Thyroid gland (tissue), 4 donors: ENCODE data around the gene SVIP. TPM values are rescaled to one million over a fixed set of nuclear protein-coding genes. Genes with fewer than 3 reads are reported as not detected.

ENCODE experiments used
- DNase-seq, 2 donors: peaks; one replicate each; pipeline ENCODE4 v3.0.0-alpha.2; 2019
- H3K27ac ChIP-seq, 3 donors: fragments of 200-600 bp; sonication (generic); 1 replicate in 2 of 3; 2 replicates in 1 of 3; pipeline ENCODE4 v1.5.1; 2016 to 2019; ENCODE audit warnings: mild to moderate bottlenecking in 1 of 3, moderate library complexity in 1 of 3
- H3K27me3 ChIP-seq: fragments of 200-600 bp; sonication (generic); one replicate; pipeline ENCODE4 v1.5.1; 2019
- H3K36me3 ChIP-seq, 2 donors: fragments of 200-600 bp; sonication (generic); one replicate each; pipeline ENCODE4 v1.5.1; 2016 to 2019
- H3K4me1 ChIP-seq, 2 donors: fragments of 200-600 bp; sonication (generic); one replicate each; pipeline ENCODE4 v1.5.1; 2017 to 2019
- H3K4me3 ChIP-seq, 3 donors: fragments of 200-600 bp; sonication (generic); replicated peaks in 1 of 3; 1 replicate in 2 of 3; 2 replicates in 1 of 3; pipeline ENCODE4 v1.5.1; 2016; ENCODE audit warnings: mild to moderate bottlenecking in 1 of 3
- H3K9me3 ChIP-seq: fragments of 200-600 bp; sonication (generic); one replicate; pipeline ENCODE4 v1.5.1; 2017
- POLR2A ChIP-seq, 2 donors: fragments of 450-650 bp; IDR thresholded peaks; one replicate each; pipeline ENCODE4 v1.6.1; 2017; ENCODE audit warnings: antibody characterized with exemption in 2 of 2, mild to moderate bottlenecking in 2 of 2, moderate library complexity in 1 of 2
- WGBS, 2 donors: methylation state at CpG; one replicate each; pipeline ENCODE4 v1.1.5; 2017; 5-methylcytosine and 5-hydroxymethylcytosine counted together
- intact Hi-C: fragments of 100-400 bp; cut with DNase I; formaldehyde crosslinking; loops from one replicate; pipeline ENCODE4 v1.15.1; 2023
- total RNA-seq, 4 donors: library from RNA; depleted of rRNA; stranded (reverse); fragments of >200 nt; gene quantifications; one replicate each; pipeline ENCODE4 v1.2.3, GENCODE V29; 2016
- TF ChIP-seq, protein P1 (sequence below), 6 experiments: fragments of 200-600 bp in 3 of 6; fragments of 450-650 bp in 3 of 6; sonication (generic) in 3 of 6; IDR thresholded peaks; one replicate each; pipeline ENCODE4 v1.5.1; 2016 to 2019; ENCODE audit warnings: antibody characterized with exemption in 6 of 6, mild to moderate bottlenecking in 2 of 6, inconsistent platforms in 1 of 6, moderate library complexity in 1 of 6

SVIP gene
- total RNA-seq, 4 donors from 2014 or later, result 20.4 to 30.6 (median 29.2) TPM

DNA sequence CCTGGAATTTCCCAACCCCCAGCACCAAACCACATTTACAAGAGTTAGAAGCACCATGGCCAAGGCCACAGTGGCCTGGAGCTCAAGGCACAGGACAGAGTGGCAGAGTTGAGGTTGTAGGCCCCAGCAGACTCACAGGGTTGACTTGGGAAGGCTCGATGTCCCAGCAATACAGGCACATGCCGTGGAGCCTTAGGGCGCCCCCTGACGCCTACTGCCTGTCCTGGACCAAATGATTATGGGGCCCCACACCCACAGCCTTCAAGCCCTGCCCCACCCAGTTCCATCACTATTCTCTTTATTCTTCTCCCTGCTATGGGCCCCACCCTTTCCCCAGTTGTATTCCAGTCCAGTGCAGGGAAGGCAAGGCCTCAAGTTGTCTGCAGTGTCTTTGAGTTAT is 30.6 kb upstream of the SVIP start, which contains the start of gene CCDC179:
TSS of gene CCDC179 (minus strand) at position 234 of the 400 bp plus-strand sequence. CDS start at position 181, 53 bp downstream.
- Histone ChIP-seq H3K9me3 (no peaks in the 10 kb centered on the region), H3K27ac (no peak within 1 kb of the TSS), H3K36me3 (no peaks in the 10 kb centered on the region), H3K27me3 (no peaks in the 10 kb centered on the region), H3K4me1 (no peaks in the 10 kb centered on the region), H3K4me3 (no peak within 1 kb of the TSS)
- no peak for DNase-seq
- TF ChIP-seq POLR2A (IDR thresholded peaks at IDR 0.05), result no peak
- TF ChIP-seq, protein P1, sequence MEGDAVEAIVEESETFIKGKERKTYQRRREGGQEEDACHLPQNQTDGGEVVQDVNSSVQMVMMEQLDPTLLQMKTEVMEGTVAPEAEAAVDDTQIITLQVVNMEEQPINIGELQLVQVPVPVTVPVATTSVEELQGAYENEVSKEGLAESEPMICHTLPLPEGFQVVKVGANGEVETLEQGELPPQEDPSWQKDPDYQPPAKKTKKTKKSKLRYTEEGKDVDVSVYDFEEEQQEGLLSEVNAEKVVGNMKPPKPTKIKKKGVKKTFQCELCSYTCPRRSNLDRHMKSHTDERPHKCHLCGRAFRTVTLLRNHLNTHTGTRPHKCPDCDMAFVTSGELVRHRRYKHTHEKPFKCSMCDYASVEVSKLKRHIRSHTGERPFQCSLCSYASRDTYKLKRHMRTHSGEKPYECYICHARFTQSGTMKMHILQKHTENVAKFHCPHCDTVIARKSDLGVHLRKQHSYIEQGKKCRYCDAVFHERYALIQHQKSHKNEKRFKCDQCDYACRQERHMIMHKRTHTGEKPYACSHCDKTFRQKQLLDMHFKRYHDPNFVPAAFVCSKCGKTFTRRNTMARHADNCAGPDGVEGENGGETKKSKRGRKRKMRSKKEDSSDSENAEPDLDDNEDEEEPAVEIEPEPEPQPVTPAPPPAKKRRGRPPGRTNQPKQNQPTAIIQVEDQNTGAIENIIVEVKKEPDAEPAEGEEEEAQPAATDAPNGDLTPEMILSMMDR (IDR thresholded peaks at IDR 0.05), result no peak
- WGBS, 2 donors, result 93 to 99% methylated on average over 4 of the region's 4 CpGs
- intact Hi-C loops, result no loop called here

DNA sequence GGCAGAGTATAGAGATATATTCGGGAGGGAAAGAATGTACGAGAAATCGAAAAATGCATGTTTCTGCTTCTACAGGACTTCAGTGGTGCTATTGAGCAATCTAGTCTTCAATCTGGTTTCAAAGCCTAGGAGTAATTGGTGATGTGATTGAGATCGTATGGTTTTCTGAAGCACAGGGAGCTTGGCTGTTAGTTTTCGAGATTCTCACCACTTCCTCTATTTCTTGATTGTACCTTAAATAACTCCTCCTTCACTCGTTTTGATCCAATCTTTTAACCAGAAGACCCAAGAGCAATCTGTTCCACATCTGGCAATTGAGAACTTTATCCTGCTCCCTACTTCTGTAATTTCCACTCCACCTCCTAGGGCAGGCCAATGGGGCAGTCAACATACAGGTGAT is 30.2 kb upstream of the SVIP start:
- intact Hi-C loops, result no loop called here
- TF ChIP-seq, protein P1 (IDR thresholded peaks at IDR 0.05), result no peak
- TF ChIP-seq POLR2A (IDR thresholded peaks at IDR 0.05), result no peak
- 92 to 93% methylated on average over 6 of the region's 6 CpGs for WGBS, 2 donors

DNA sequence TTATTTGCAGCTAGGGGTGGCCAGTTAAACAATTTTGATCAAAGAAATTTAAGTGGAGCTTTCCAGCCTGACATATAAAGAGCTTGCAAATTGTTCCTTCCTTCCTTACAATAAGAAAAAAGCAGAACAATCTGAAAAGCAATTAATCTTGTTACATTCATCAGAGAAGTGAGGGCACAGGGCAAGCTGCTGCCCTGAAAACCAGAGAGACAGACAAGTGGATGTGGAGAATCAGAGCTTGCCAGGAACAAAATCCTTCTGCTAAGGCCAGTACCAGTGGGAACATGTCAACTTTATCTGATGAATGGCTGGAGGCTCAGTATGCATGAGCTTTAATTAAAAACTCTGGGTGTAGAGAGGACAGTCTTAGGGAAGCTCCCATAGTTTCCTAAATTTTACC is 21.9 kb upstream of the SVIP start:
- Histone ChIP-seq H3K4me3 (no peak overlapping the region), H3K36me3 (no peaks in the 10 kb centered on the region), H3K27ac (no peak overlapping the region), H3K27me3 (no peaks in the 10 kb centered on the region), H3K9me3 (no peaks in the 10 kb centered on the region), H3K4me1 (no peaks in the 10 kb centered on the region)
- TF ChIP-seq, protein P1 (IDR thresholded peaks at IDR 0.05), result no peak
- TF ChIP-seq POLR2A (IDR thresholded peaks at IDR 0.05), result no peak
- intact Hi-C loops, result no loop called here
- no peak for DNase-seq

More for the DNA sequence above, 30.2 kb upstream of the SVIP start:
- Histone ChIP-seq H3K4me1 (no peaks in the 10 kb centered on the region), H3K4me3 (no peak overlapping the region), H3K36me3 (no peaks in the 10 kb centered on the region), H3K27me3 (no peaks in the 10 kb centered on the region), H3K27ac (no peak overlapping the region), H3K9me3 (no peaks in the 10 kb centered on the region)
- DNase-seq, result no peak

DNA sequence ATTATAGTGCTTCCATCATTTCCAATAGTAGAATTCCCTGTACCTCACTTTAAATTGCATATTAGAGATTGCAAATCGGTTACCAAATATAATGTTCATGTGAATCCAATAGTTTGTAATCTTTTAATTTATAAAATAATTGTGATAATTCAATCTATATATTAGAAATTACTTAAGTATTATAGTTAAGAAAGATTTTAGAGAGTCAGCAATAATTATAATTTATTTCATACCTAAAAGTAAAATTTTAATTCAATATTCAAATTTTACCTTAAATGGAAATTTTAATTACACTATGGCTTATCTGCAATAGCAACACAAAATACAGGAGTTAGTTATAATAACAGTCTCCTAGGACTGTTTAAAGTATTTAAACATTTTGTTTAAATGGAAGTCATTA is 17.1 kb upstream of the SVIP start:
- Histone ChIP-seq H3K27ac (no peak overlapping the region), H3K4me3 (no peak overlapping the region), H3K27me3 (no peaks in the 10 kb centered on the region), H3K4me1 (no peaks in the 10 kb centered on the region), H3K9me3 (no peaks in the 10 kb centered on the region), H3K36me3 (no peaks in the 10 kb centered on the region)
- TF ChIP-seq, protein P1 (IDR thresholded peaks at IDR 0.05), result no peak
- no peak for TF ChIP-seq POLR2A (IDR thresholded peaks at IDR 0.05)
- DNase-seq, result no peak
- 95 to 100% methylated on average over 1 of the region's 1 CpG for WGBS, 2 donors
- intact Hi-C loops, result no loop called here

DNA sequence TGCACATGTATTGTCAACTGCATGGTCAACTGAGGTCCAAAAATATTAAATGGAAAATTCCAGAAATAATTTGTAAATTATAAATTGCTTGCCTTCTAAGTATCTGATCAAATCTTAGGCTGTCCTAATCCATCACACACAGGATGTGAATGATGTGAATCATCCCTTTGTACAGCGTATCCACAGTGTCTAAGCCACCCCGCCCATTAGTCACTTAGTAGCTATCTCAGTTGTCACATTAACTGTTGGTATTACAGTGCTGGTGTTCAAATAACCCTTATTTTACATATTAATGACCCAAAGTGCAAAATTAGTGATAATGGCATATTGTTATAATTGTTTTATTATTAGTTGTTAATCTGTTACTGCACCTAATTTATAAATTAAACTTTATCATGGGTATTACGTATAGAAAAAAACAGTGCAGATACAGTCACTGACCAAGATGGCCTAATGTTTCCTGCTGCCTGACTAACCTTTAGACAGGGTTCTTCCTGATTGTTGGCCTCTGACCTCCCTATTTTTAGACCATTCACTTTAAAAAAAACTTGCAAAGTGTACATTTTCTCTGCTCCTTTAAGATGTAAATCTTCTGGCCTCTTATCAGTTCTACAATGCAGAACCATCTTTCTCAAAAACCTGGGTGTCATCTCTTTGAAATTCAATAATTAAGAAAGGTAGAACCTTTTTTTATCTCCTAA is 2.9 kb upstream of the SVIP start:
- no peak for DNase-seq
- H3K36me3 ChIP-seq, result no peaks in the 10 kb centered on the region
- H3K4me3 ChIP-seq, result no peak overlapping the region
- intact Hi-C loops, result no loop called here
- H3K4me1 ChIP-seq, result peaks cover 7% of the 10 kb centered on the region in 2 donors
- no peak overlapping the region for H3K27ac ChIP-seq
- WGBS, 2 donors, result 75 to 80% methylated on average over 3 of the region's 3 CpGs
- H3K9me3 ChIP-seq, result no peaks in the 10 kb centered on the region
- H3K27me3 ChIP-seq, result no peaks in the 10 kb centered on the region
- no peak for TF ChIP-seq POLR2A (IDR thresholded peaks at IDR 0.05)
- TF ChIP-seq, protein P1 (IDR thresholded peaks at IDR 0.05), result no peak
